HG03066 (cell line): Measurements from ENCODE around the gene SLC5A2.
"Not testable (repeated sequence)": the region's sequence is repeated elsewhere in the genome, so short reads cannot be mapped to it uniquely, and the experiment has no call there.

ENCODE experiments used
- ATAC-seq: cut with Tn5 transposase; IDR thresholded peaks from one replicate; pipeline ENCODE4 v1.9.1; 2021; ENCODE audit warnings: low read depth; ENCODE audit not compliant: unreplicated experiment

SLC5A2 gene

DNA sequence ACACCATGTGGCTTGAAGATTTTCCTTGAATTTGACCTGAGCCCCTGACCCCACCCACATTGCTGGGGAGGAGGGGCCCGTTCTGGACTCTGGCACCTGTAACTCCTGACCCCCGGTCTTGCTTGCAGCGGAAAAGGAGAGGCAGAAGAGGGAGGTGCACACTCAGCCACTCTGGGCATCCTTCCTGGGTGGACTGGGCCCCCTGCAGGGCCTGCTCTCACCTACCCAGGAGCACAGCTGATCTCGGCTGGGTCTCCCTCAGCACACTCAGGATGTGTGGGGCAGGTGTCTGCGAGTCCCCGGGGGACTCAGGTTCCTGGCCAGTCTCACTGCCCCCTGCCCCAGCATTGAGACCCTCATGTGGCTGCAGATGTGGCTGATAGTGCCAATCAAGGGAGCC is 40.8 kb downstream of the SLC5A2 start:
- ATAC-seq, result not testable (repeated sequence)

DNA sequence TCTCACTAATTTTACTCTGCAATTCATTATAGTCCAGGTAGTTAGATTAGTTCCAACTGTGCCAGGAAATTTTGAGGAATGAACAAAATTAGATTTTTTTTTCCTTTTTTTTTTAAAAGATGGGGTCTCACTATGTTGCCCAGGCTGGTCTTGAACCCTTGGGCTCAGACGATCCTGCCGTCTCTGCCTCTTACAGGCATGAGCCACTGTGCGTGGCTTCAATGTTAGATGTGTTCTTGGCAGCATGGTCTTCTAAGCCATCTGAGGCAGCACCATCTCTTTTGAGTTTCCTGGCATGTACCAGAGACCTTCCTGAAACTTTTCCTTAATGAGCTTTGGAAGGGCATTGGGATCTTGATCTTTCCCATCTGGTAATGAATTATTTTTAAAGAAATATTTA is 42.2 kb downstream of the SLC5A2 start:
- ATAC-seq, result no peak

DNA sequence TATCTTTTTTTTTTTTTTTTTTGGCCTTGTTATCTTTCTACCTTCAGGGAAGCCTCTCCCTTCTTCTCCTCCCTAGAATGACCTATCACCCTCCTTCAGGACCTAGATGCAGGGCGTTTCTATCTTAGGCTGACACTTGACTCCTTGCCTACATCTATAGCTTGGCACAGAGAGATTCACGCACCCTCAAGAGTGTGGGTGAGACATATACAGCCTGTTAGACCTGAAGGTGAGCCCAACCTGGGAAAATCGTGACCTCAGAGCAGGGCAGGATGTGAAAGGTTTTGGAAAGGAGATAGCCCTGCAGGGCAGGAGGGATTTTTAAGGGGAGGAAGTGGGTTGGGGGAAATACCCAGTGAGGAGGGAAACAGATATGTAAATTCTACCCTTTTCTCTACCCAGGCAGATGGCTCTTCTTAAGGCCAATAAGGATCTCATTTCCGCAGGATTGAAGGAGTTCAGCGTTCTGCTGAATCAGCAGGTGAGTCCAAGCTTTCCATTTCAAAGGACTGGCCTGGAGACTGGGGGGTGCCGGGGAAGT is 44.9 kb downstream of the SLC5A2 start, which contains the start of gene AHSP:
Gene AHSP, plus strand, starts transcription at position 167 of the 541 bp plus-strand sequence. Its CDS starts 240 bp downstream, at position 407.
- ATAC-seq, result no peak

DNA sequence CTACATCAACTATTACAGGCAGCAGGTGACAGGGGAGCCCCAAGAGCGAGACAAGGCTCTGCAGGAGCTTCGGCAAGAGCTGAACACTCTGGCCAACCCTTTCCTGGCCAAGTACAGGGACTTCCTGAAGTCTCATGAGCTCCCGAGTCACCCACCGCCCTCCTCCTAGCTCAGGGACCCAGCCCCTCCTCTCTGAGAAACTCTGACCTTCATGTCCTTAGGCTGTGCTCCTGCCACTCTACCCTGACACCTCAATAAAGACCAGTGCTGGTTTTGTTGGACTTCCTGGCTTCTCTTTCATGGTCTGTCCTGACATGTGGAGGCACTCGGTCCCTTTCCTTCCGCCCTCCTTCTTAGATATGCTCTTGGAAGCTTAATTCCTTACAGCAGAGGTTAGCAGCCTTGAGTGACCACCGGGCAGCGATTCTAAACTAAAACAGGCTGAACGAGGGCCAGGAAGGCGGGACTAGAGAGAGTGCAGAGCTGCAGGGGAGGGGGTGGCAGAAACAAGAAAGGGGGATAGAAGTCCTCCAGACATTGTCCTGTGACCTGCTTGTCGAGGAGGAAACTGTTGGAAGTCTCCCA is 45.7 kb downstream of the SLC5A2 start:
- no peak for ATAC-seq

DNA sequence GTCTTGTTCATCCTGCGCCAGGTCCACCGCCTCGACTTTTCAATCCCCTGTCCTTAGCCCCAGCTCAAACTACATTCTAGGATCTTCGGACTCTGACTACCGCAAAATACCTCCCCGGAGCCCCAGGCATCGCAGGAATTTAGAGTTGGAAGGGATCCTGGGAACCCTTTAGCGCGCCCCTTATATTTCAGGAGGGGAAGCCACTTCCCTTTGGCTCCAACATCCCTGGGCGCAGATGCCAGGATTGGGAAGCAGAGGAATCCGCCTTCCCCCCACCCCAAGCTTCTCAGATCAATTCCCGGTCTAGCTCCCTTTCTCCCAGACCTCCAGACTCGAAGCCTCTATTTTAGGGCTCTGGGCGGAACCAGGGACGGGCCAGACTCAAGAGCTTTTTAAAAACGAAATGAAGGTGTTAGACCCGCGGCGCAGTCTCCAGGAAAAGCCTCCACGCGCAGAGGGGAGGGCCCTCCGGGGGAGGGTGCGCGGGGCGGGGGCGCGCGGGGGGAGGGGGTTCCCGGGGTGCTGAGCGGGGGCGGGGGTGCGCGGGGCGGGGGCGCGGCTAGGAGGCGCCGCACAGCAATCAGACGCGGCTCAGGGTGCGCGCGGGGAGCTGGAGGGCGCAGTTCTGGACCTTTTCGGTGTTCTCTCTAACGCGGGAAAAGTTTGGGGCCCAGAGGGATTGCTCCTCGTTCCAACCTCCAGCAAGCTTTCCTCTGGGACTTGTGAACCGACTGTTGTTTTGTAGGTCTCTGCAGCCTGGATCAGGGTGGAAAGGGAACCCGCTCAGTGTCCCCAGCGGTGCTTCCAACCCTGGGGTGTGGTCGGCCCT is 46.4 kb downstream of the SLC5A2 start:
- no peak for ATAC-seq

DNA sequence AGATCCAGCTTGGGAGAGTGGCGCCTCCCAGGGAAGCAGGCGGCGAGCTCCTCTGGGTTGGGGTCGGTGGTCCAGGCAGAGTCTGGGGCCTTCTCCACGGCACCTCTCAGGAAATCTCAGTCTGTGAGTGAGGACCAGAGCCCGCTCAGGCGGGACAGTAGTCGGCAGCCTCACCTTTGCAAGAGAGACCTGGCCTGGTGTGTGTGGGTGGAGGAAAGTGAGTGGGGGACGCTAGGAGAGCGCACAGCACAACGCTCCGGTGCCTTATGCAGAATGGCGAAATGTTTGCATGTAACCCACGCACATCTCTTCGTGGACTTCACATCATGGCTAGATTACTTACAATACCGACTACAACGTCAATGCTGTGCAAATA is 47.0 kb downstream of the SLC5A2 start:
- no peak for ATAC-seq

DNA sequence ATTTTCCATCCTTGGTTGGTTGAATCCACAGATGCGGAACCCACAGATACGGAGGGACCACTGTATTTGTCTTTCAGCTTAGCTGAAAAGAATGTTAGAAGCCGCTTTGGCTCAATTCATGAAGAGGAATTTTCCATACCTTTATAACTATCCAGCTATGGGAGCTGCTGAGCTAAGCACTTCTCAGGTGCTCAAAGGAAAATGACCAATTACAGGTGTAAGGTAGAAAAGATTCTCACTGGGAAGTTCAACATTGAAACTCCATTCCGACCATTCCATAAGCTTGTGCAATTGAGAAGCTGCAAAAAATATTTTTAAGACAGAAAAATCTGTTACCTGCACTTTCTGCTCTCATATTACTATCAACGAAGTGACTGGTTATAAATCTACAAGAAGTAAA is 47.5 kb downstream of the SLC5A2 start:
- ATAC-seq, result no peak

DNA sequence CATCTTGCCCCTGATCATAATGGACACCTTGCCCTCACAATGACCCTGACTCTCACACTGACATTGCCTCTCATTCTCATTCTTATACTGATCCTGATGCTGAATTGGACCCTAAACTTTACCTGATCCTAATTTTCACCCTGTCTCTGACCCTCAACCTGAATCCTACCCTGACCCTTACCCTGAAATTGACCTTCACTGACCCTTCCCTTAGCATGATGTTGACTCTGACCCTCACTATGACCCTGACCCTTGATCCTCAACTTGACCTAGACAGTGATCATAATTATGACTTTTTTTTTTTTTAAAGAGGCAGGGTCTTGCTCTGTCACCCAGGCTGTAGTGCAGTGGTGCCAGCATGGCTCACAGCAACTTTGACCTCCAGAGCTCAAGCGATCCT is 48.2 kb downstream of the SLC5A2 start:
- ATAC-seq, result no peak

DNA sequence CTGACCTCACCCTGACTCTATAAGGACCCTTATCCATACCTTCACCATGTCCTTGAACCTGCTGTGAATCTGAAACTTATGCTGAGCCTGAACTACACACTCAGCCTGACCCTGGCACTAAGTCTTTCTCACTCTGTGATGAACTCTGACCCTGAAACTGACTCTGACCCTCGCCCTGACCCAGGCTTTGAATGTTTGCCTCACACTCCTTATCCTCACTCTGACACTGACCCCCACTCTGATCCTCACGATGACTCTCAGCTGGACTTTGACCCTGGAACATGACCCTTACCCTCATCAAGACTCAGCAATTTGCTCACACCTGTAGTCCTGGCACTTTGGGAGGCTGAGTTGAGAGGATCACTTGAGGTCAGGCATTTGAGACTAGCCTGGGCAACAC is 49.2 kb downstream of the SLC5A2 start:
- no peak for ATAC-seq

DNA sequence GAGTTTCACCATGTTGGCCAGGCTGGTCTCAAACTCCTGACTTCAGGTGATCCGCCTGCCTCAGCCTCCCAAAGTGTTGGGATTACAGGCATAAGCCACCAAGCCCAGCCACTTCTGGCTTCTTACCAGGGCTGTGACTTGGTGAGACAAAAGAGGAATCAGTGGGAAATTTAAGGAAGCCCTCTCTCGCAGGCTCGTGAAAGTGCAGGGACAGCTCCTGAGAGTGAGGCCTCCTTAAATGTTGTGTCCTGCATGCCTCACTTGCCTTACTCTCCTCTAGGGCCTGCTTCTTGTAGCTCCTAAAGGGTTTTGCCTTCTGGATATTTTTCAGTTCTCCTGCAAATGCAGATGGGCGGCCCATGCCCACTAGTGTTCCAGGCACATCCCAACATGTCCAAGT is 50.0 kb downstream of the SLC5A2 start:
- no peak for ATAC-seq

DNA sequence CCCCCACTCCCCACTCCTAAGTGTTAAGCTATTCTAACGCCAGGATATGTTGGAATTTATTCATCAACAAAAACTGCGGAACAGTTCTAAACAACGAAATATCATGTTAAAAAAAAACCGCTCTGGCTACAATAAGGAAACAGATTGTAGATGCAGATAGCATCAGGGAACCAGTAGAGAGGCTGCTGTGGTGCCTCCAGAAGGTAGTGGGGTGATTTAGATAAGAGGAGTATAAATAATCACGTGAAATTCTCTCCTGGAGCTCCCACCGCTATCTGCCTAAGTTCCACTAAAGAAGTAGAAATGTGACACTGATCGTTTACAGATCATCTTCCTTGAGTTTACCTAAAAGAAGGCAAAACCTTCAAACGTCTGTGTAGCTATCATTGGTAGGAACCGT is 52.8 kb downstream of the SLC5A2 start:
- no peak for ATAC-seq

DNA sequence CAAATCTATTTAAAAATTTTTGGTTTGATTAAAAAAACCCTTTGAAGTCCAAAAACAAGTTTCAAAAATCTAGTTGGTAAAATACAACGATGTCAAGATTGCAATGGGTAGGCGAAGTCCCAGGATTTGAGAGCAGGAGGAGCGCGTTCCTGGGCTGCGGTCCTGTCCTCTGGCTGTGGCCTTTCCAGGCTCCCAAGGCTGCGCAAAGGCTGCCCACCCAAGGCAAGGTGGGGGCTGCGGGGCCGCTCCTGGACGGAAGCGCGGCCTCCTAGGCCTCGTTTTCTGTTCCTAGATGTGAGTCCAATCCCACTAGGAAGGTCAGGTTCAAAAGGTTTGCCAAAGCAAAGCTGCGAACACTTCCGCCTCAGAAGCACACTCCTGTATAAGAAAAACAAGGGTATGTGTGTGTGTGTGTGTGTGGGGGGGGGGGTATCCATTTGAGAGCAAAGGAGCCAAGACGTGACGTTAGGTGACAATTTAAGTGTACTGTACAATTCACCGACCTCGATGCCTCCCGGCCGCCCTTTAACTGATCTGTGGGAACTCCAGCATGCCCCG is 54.0 kb downstream of the SLC5A2 start:
- no peak for ATAC-seq

DNA sequence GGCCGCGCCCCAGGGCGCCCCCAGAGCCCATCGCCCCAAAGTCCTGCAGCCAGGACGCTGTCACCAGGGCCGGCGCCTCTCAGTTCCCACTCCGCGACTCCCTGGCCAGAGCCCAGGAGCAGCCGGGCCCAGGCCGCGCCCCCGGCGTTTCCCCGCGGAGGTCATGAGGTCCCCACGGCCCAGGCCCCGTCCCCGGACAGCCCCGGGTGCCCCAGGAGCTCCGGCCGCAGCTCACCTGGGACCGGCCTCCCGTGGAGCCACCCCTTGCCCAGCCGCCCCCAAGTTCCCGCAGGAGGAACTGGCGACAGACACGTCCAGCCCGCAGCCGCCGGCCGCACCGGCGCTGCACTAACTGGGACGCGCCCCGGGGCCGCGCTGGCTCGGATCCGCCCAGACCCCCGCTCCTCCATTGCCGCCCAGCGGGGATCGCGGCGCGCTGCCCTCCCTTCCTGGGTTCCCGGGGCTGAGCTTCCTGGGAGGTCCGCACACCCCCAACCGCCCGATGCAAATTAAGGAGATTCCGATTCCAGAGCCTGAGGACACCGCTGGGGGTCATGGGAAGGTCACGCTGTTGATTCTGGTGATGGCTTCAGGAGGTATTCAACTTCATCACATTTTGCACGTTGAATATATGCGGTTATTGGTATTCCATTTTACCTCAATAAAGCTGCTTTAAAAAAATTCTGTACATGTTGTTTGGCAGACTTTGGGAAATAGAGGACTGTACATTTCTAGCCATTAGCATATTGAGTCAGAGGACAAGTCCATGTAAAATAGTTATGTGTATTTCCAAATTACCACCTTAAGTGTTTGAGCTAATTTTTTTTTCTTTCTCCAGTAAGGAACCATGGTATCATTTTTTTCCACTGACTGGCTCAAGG is 54.7 kb downstream of the SLC5A2 start:
- no peak for ATAC-seq

DNA sequence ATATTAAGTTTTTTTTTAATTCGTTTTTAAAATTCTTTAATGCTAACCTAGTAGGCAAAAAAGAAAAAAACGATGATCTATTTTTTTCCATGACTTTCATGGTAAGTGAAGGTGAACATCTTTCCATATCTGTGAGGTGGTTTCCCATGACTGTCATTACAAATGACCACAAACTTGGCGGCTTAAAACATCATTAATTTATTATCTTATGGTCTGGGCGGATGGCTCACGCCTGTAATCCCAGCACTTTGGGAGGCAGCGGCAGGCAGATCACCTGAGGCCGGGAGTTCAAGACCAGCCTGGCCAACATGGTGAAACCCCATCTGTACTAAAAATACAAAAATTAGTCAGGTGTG is 55.3 kb downstream of the SLC5A2 start:
- not testable (repeated sequence) for ATAC-seq

DNA sequence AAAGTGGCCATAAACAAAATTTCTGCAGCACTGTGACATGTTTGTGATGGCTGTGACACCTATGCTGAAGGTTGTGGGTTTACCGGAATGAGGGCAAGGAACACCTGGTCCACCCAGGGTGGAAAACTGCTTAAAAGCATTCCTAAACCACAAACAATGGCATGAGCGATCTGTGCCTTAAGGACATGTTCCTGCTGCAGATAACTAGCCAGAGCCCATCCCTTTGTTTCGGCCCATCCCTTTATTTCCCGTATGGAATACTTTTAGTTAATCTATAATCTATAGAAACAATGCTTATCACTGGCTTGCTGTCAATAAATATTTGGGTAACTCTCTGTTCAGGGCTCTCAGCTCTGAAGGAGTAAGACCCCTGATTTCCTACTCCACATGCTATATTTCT is 56.8 kb downstream of the SLC5A2 start:
- ATAC-seq, result not testable (repeated sequence)
